Endothelial cell of hepatic sinusoid (primary cell): ENCODE data around the gene PKP3.
"Not testable (repeated sequence)": the region's sequence is repeated elsewhere in the genome, so short reads cannot be mapped to it uniquely, and the experiment has no call there.

Source experiments
- in situ Hi-C: cut with HindIII; loops from 2 replicates; pipeline ENCODE4 v1.10.0; 2017; ENCODE audit warnings: low sequenced_read_pairs

PKP3 gene

DNA sequence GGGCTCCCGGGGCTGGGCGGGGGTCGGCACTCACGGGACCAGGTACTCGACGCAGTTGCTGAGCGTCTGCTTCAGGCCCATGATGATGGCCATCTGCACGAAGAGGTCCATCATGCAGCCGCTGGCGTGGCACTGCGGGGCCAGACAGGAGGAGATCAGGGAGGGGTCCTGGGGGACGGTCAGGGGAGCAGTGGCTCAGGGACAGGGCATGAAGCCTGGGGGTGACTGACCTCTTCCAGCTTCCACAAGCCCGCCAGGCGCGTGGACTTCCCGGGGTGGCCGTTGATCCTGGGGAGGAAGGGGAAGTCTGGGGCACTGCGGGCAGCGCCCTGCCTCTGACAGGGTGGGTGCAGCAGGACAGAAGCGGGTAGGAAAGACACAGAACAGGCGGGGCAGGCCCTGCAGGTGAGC lies 26.9 kb downstream of the PKP3 start:
- in situ Hi-C loops = no loop called here

DNA sequence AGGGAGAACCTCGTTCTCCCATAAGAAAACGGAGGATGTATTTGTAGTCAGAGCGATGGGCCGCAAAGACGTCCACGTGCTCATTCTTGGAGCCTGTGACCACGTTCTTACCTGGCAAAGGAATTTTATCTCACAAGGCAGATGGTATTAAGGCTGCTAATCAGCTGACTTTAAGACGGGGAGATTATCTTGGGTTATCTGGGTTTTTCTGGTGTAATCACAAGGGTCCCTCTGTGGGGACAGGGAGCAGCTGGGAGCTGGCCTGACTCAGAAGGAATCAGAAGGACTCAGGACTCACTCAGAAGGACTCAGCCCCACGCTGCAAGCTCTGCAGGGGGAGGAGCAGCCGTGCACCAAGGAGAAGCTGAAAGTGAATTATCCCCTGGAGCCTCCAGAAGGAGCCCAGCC lies 28.2 kb downstream of the PKP3 start:
- in situ Hi-C loops = no loop called here

GRCh38 chr11:424232-424631 lies 30.2 kb downstream of the PKP3 start:
- in situ Hi-C loops = no loop called here

DNA sequence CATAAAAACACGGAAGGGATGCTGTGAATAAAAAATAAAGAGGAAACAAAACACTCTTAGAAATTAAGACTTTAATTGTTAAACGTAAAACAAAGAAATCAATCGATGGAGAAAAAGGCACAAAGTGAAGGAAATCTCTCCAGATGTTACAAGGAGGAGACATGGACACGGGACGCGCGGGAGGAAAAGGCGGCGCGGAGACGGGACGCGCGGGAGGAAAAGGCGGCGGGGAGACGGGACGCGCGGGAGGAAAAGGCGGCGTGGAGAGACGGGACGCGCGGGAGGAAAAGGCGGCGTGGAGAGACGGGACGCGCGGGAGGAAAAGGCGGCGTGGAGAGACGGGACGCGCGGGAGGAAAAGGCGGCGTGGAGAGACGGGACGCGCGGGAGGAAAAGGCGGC lies 30.8 kb downstream of the PKP3 start:
- in situ Hi-C loops = not testable (repeated sequence)

DNA sequence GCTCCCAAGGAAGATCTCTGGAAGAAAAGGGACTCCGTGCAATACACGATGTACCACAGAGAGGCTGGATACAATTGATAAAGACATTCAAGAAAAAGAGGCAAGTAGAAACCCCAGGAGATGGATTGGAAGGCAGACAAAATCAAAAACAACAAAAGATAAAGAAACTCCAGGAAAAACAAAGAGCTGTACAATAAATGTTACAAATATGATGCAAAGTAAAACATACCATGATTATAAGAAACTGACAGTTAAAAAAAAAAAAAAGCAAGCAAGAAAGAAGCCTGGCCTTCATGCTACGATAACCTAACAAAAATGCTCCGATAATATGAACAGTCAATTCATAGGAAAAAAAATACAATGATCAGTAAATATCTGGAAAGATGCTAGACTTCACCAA lies 31.3 kb downstream of the PKP3 start:
- in situ Hi-C loops = no loop called here

GRCh38 chr11:426851-427250 lies 32.8 kb downstream of the PKP3 start:
- in situ Hi-C loops = no loop called here

DNA sequence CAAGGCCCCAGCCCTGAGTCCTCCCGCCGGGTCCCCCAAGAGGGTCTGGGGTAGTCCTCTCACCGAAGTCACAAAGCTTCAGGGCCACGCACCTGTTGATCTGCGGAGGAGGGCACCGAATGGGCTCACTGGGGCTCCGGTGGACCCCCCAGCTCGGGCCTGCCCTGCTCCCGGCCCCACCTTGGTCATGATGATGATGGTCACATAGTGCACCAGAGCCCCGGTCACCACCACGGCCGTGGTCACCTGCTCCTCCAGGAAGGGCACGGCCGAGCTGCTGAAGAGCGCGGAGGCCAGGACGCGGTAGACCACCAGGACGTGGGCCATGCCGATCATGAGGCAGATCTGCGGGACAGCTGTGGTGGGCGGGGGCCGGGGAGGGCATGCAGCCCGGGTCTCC lies 34.3 kb downstream of the PKP3 start:
- in situ Hi-C loops = no loop called here

DNA sequence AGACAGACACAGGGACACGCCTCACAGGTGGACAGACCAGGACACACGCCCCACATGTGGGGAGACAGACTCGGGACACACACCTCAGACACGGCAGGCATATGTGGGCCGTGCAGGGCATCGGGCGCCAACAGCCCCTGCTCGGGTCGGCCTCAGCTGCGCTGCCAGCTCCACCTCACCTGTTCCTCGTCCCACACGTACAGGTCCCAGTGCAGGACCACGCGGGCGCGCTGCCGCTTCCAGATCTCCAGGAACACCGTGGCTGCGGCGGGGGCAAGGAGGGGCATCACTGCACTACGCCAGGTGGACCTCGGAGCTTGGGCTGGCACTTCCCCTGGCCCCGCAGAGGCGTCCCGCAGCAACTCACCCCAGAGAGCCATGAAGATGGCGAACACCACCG lies 35.4 kb downstream of the PKP3 start:
- in situ Hi-C loops = no loop called here

DNA sequence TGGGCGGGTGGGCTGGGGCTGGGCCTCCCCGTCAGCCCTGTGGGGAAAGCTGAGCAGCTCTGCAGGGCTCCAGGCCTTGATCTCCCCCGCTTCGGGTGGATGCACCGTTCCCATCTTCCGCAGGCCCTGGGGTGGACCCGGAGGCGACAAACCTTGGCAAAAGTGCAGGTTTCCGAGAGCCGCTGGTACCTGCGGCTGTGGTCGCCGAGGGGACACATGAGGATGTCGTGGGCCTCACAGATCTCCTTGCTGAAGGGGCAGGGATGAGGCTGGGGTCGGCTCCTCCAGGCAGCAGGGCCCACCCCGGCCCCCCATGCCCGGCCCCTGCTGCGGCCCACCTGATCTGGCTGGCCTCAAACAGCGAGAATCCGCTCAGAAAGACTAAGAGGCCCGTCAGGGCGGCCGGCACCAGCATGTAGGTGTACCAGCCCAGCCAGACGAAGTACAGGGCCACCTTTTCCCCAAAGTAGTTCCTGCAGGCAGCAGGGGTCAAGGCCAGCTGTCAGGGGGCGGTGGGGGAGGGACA lies 36.0 kb downstream of the PKP3 start:
- in situ Hi-C loops = no loop called here

DNA sequence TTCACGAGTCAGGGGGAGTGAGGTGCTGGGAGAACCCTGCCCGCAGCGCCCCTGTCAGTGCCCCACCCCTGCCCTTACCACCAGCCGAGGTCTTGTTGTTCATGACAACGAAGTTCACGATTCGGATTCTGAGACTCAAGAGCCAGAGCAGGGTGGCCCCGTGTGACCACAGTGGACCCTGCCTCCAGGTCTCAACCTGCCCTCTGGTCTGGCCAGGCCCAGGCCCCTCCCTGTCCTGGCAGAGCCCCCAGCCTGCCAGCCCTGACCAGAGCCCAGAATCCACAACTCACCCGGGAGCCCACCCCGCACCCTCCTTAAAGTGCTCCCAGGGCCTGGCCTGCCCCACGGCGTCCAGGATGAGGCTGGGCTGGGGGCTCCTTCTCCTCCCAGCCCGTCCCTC lies 37.9 kb downstream of the PKP3 start:
- in situ Hi-C loops = no loop called here

DNA sequence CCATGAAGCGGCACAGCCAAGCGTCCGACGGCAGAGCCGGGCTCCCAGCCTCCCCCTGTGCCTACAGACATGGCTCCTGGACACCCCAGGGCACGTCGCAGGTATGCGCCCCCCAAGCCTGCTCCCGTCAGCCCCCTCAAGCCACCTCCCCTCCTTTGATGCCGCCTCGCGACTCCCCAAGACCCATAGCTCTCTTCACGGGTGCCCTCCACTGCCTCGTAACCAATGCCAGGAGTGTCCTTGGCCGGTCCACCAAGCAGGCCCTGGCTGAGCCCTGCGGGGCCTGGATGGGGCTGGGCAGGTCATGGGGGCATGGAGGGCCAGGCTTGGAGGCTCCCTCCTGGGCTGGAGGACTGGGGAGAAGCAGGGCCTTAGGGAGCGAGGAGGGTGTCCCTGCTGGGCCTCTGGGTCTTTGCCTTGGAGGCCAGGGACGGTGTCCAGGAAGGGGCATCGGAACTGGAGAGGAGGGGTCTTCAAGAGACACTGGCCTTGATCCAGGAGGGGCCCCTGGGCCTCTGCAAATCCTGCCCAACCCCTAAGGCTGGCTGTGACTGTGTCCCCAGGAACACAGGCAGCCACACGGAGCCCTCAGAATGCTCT lies 38.6 kb downstream of the PKP3 start:
- in situ Hi-C loops = no loop called here

GRCh38 chr11:433111-433510 lies 39.1 kb downstream of the PKP3 start:
- in situ Hi-C loops = no loop called here

DNA sequence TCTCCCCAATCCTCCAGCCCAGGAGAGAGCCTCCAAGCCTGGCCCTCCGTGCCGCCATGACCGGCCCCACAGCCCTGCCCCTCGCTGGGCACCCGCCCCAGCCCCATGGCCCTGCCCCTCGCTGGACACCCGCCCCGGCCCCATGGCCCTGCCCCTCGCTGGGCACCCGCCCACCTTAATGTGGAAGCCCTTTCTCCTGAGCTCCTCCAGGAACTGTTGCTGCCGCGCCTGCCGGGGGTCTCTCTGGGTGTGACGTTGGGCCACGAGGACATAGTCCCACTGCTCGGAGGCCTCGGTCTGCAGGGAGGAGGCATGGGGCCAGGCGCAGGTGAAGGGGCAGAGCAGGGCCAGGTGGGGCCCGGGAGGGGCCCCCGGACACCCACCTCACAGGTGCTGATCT lies 39.6 kb downstream of the PKP3 start:
- in situ Hi-C loops = no loop called here

DNA sequence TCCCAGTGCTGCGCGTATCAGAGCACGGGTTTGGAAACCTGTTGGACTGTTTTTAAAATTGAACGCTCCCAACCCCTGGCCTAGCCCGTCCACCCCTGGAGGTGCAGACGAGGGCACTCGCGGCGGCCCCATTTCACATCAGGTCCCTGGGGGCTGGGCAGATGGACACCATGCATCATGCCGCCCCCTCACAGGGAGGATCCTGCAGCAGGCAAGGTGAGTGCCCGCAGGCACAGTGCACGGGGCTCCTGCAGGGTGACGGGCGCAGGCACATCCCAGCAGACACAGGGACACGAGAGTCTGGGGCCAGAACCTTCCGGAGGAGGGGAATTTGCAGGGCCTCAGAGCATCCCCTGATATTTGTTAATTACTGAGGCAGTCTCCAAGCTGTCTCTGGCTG lies 40.5 kb downstream of the PKP3 start:
- in situ Hi-C loops = no loop called here

GRCh38 chr11:434999-435740 lies 41.2 kb downstream of the PKP3 start:
- in situ Hi-C loops = not testable (repeated sequence)

- in situ Hi-C loops = no loop called here
Observed at GRCh38 chr11:437228-437870, 43.3 kb downstream of the PKP3 start.

- in situ Hi-C loops = no loop called here
Observed at GRCh38 chr11:438101-438844, 44.3 kb downstream of the PKP3 start.

DNA sequence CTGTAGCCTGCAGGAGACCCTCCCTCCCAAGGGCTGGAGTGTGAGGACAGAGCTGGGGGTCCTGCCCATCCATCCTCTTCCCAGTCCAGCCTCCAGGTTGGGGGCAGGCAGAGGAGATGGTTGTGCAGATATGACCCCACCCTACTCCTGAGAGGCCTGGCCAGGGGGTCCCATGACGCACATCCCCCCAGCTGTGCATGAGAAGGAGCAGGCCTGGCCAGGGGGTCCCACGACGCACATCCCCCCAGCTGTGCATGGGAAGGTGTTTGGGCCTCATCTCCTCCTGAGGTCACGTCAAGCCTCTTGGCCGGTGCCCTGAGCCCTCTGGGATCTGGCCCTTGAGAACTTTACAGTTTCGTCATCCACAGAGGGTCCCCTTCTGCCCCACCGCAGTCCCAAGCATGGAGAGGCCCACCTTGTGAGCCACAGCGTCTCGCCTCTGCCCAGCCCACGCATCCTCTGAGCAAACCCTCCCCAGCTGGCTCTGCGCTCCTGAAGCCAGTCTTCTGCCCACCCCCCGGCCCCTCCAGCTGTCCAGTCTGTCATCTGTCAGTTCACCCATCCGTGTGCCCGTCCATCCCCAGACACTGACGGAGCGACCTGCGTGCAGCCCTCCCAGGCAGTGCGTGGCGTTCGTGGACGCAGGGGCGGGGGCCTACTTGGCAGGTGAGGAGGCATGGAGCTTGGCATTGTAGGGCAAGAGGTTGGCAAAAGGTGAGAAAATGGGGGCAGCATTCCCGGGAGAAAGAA lies 45.5 kb downstream of the PKP3 start:
- in situ Hi-C loops = no loop called here

- in situ Hi-C loops = no loop called here
Observed at GRCh38 chr11:440065-441042, 46.3 kb downstream of the PKP3 start.

GRCh38 chr11:441043-441417 lies 47.0 kb downstream of the PKP3 start:
- in situ Hi-C loops = no loop called here
